T-helper 2 cell treated with Interferon-gamma antibody and Interleukin-4, amounts not matched to agents 5 μg/mL and 100 μg/mL, for 36 hours (primary cell): Measurements from ENCODE around the gene ZEB1.
"Not testable (repeated sequence)": the region's sequence is repeated elsewhere in the genome, so short reads cannot be mapped to it uniquely, and the experiment has no call there.

Experiments used
- DNase-seq: peaks from one replicate; pipeline ENCODE4 v3.0.0; 2021; ENCODE audit warnings: low spot score
- H3K27ac Mint-ChIP-seq: one replicate; pipeline ENCODE4 v1.8.0; 2021; ENCODE audit warnings: mild to moderate bottlenecking, mixed read lengths
- H3K27me3 Mint-ChIP-seq: one replicate; pipeline ENCODE4 v1.8.0; 2021; ENCODE audit warnings: low read depth, mixed read lengths
- H3K36me3 Mint-ChIP-seq: one replicate; pipeline ENCODE4 v1.8.0; 2021; ENCODE audit warnings: low read depth, mixed read lengths
- H3K4me1 Mint-ChIP-seq: one replicate; pipeline ENCODE4 v1.8.0; 2021; ENCODE audit warnings: low read depth, mixed read lengths
- H3K4me3 Mint-ChIP-seq: one replicate; pipeline ENCODE4 v1.8.0; 2022; ENCODE audit warnings: mild to moderate bottlenecking, moderate library complexity, mixed read lengths
- H3K9me3 Mint-ChIP-seq: one replicate; pipeline ENCODE4 v1.8.0; 2021; ENCODE audit warnings: mixed read lengths

ZEB1 gene

DNA sequence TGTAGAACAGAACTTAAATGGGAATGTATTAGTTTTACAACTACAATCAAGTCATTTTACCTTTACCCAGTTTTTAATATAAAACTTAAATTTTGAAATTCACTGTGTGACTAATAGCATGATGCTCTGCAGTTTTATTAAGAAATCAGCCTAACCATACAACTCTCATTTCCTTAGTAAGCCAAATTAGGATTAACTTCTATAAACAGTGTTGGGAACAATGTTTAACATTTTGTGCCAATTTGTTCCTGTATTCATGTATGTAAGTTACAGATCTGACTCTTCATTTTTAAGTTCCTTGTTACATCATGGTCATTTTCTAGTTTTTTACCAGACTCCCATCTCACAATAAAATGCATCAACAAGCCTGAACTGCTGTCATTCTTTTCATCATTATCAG lies 209.8 kb downstream of the ZEB1 start:
- Mint-ChIP-seq H3K4me1 (peaks cover 5% of the 10 kb centered on the region), H3K27me3 (peaks cover 9% of the 10 kb centered on the region), H3K27ac (no peak overlapping the region), H3K4me3 (no peak overlapping the region), H3K9me3 (no peaks in the 10 kb centered on the region), H3K36me3 (peaks cover 26% of the 10 kb centered on the region)
- no peak for DNase-seq

DNA sequence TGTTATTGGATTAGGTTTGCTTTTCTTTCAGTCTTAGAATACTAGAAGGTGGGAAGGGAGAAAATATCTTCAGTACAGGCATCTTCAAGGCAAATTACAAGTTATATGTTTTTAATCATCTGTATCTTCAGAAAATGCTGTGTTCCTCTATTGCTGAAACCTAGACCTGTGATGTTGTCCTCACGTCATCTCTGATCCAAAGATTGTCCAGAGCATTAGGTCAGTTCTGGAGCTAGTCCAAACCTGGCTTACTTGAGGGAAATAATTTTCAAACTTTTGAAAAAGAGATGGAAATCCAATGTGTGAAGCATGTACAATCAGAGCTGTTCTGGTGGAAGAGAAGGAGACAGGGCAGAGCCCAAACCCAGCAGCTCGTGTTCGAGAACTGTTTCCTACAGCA lies 217.3 kb downstream of the ZEB1 start:
- Mint-ChIP-seq H3K36me3 (no peaks in the 10 kb centered on the region), H3K4me1 (no peaks in the 10 kb centered on the region), H3K27ac (no peak overlapping the region), H3K9me3 (no peaks in the 10 kb centered on the region), H3K27me3 (peaks cover 27% of the 10 kb centered on the region), H3K4me3 (no peak overlapping the region)
- DNase-seq = no peak

DNA sequence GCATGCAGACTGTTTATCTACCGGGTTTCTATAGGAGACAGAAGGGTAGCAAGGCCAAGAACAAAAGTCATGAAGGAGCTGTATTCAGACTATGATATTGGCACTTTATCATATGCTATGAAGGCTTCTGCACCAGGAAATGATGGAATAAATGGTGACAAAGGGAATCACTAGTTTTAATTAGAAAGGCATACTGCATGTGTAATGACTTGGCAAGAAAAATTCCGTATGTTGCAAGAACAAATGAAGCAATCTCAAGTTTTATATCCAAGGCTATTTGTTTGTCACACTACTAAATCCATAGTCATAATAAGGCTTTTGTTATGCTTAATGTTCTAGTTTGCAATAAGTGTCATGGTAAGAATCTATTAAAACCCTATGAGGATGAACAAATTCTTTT lies 230.9 kb downstream of the ZEB1 start:
- Mint-ChIP-seq H3K27ac (no peak overlapping the region), H3K27me3 (no peaks in the 10 kb centered on the region), H3K4me1 (peaks cover 3% of the 10 kb centered on the region), H3K4me3 (no peak overlapping the region), H3K36me3 (no peaks in the 10 kb centered on the region), H3K9me3 (peaks cover 9% of the 10 kb centered on the region)
- DNase-seq = no peak

DNA sequence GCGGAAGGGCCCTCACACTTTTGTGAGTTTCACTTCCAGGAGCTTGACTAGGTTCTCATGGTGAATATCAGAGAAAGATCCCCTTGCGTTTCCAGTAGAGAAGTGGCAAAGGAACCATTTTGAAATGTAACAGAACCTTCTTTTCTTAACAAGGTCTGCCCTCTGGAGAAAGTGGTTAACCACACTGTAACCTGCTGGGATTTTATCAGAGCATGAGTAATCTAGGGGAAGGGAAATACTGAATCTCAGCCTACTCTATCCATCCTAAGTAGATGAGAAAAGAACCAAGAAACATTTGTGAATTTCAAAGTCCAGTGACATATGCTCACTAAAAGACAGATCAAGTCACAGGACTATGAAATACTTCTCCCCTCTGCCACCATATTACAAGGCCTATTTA lies 235.5 kb downstream of the ZEB1 start:
- peaks cover 3% of the 10 kb centered on the region for H3K4me1 Mint-ChIP-seq

GRCh38 chr10:31557854-31558253 lies 238.8 kb downstream of the ZEB1 start:
- DNase-seq = no peak
- no peak overlapping the region for H3K27ac Mint-ChIP-seq
- peaks cover 7% of the 10 kb centered on the region for H3K36me3 Mint-ChIP-seq
- H3K9me3 Mint-ChIP-seq = peaks cover 43% of the 10 kb centered on the region
- peaks cover 10% of the 10 kb centered on the region for H3K27me3 Mint-ChIP-seq
- no peak overlapping the region for H3K4me3 Mint-ChIP-seq
- no peaks in the 10 kb centered on the region for H3K4me1 Mint-ChIP-seq

More for the DNA sequence above, 235.5 kb downstream of the ZEB1 start:
- Mint-ChIP-seq H3K9me3 (peaks cover 40% of the 10 kb centered on the region), H3K27ac (no peak overlapping the region), H3K4me3 (no peak overlapping the region), H3K36me3 (peaks cover 7% of the 10 kb centered on the region), H3K27me3 (peaks cover 8% of the 10 kb centered on the region)
- no peak for DNase-seq

DNA sequence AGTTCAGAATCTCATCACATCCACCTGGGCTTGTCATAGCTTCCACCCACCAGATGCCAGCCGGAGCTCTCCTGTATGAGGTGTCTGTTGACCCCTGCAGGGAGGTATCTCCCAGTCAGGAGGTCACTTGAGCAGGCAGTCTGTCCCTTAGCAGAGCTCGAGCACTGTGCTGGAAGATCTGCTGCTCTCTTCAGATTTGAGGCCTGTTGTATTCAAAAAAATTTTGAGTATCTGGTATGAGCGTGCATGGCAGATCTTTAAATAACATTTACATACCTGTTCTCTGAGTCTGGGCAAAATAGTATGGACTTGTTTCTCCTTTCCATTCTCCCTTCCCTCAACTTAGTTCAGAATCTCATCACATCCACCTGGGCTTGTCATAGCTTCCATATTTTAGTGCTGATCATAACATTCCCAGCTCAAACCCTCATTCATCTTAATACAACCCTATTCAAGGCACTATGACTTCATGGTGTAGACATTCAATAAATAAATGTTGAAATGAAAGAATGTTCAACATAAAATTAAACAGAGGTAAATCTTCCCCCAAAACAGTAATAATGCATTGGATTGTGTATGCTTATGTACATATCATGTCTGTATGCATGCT lies 249.3 kb downstream of the ZEB1 start:
- not testable (repeated sequence) for DNase-seq, H3K27ac Mint-ChIP-seq, H3K9me3 Mint-ChIP-seq, H3K4me1 Mint-ChIP-seq, H3K4me3 Mint-ChIP-seq, H3K36me3 Mint-ChIP-seq
- peaks cover 35% of the 10 kb centered on the region for H3K27me3 Mint-ChIP-seq

- Mint-ChIP-seq H3K27ac (no peak overlapping the region), H3K27me3 (peaks cover 16% of the 10 kb centered on the region), H3K4me1 (no peaks in the 10 kb centered on the region), H3K36me3 (no peaks in the 10 kb centered on the region), H3K9me3 (no peaks in the 10 kb centered on the region), H3K4me3 (no peak overlapping the region)
- no peak for DNase-seq
Observed at GRCh38 chr10:31574577-31574976, 255.6 kb downstream of the ZEB1 start.

- DNase-seq = no peak
- no peak overlapping the region for H3K4me3 Mint-ChIP-seq
- H3K36me3 Mint-ChIP-seq = no peaks in the 10 kb centered on the region
- no peaks in the 10 kb centered on the region for H3K9me3 Mint-ChIP-seq
- H3K27ac Mint-ChIP-seq = no peak overlapping the region
- H3K4me1 Mint-ChIP-seq = peaks cover 2% of the 10 kb centered on the region
- peaks cover 3% of the 10 kb centered on the region for H3K27me3 Mint-ChIP-seq
Observed at GRCh38 chr10:31578181-31578852, 259.3 kb downstream of the ZEB1 start.

GRCh38 chr10:31578951-31579350 lies 259.9 kb downstream of the ZEB1 start:
- peaks cover 2% of the 10 kb centered on the region for H3K4me1 Mint-ChIP-seq
- no peaks in the 10 kb centered on the region for H3K9me3 Mint-ChIP-seq
- no peak overlapping the region for H3K4me3 Mint-ChIP-seq
- no peak overlapping the region for H3K27ac Mint-ChIP-seq
- H3K36me3 Mint-ChIP-seq = no peaks in the 10 kb centered on the region
- no peak for DNase-seq
- peaks cover 3% of the 10 kb centered on the region for H3K27me3 Mint-ChIP-seq
